ENCODE results near the gene NKD1.

The NKD1 gene

DNA sequence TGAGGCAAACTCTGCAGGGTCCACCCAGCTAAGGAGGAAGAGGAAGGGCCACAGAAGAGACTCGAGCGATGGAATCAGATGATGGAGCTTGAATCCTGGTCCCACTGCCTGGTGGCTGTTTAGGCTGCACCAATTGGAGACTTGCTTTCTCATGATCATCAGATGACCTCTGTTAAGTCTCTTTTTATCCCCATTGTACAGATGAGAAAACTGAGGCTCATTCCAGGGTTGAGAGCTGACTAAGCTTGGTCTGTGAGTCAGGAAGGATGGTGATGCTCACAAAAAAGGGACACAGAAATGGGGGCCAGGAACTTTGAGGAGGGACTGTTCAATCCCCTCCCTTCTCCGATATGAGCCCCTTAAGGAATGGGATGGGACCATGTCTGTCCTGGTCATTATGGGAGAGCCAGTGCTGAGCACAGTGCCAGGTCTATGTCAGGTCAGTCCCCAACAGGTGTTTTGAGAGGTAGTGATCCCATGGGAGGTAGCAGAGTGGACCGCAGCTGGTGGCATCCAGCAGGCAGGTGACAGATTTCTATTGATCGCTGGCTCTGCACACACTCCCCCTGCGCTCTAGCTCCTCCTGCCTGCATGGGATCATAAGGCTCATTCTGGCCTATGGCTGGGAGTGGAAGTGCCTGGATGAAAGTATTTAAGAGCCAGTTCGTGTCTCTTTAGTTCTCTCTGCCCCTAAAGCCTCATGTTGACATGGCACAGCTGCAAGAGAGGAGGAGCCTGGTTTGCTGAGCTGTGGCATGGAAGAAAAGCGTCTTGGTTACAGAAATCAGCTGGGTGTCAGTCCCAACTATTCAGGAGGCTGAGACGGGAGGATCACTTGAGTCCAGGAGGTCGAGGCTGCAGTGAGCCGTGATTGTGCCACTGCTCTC, 105.7 kb downstream of the NKD1 start:
- H3K4me1 ChIP-seq (ENCODE audit: insufficient read depth, low read length): no peaks in the 10 kb centered on the region
- peaks cover 4% of the 10 kb centered on the region for H3K9me3 ChIP-seq (ENCODE audit: low read length)
- no peak overlapping the region for H3K4me3 ChIP-seq (ENCODE audit: low read length)
- H3K27me3 ChIP-seq (ENCODE audit: insufficient read depth, low read length): no peaks in the 10 kb centered on the region
- H3K36me3 ChIP-seq (ENCODE audit: insufficient read depth, low read length): no peaks in the 10 kb centered on the region
- H2AFZ ChIP-seq (ENCODE audit: low read depth, low read length): no peak overlapping the region

DNA sequence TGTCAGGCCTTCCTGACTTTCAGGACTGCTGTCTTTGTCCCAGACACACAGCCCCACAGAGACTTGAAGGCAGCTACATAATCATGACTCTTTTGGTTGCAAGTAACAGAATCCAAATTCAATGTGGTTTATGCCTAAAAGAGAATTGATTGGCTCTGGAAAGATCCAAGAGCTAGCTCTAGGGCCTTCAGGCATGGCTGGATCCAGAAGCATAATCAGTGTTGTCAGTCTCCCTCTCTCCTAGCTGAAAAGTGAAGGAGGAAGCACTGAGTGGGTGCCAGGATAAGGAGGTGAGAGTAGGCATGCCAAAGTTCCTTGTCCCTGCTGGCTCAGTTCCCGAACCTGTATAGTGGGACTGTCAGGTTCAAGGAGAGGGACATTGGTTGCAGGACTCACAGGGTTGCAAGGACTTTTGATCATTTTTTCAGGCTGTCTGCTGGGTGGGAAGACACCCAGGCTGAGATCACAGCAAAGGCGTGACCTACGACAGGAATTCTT, 107.4 kb downstream of the NKD1 start:
- Histone ChIP-seq H3K4me3 (ENCODE audit: low read length) (no peak overlapping the region), H3K9me3 (ENCODE audit: low read length) (peaks cover 4% of the 10 kb centered on the region), H3K4me1 (ENCODE audit: insufficient read depth, low read length) (no peaks in the 10 kb centered on the region), H3K27me3 (ENCODE audit: insufficient read depth, low read length) (no peaks in the 10 kb centered on the region), H3K36me3 (ENCODE audit: insufficient read depth, low read length) (no peaks in the 10 kb centered on the region), H2AFZ (ENCODE audit: low read depth, low read length) (no peak overlapping the region)

DNA sequence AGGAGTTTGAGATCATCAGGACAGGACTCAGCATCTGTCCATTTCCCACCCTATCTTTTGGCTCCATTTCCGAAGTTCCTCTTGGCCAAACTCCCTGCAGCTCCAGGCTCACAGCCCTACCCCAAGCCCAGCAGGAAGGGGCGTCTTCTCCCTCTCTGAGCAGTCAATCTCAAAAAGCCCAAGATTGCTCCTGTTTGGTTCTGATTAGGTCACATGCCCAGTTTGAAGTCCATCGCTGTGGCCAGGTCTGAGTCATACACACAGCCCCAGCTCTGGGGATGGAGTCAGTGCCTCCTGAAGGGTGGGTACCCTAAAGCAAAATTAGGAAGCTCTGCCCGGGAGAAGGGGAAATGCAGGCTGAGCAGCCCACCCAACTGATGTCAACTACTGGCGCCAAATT, 109.0 kb downstream of the NKD1 start:
- H3K4me3 ChIP-seq (ENCODE audit: low read length): no peak overlapping the region
- H3K27me3 ChIP-seq (ENCODE audit: insufficient read depth, low read length): no peaks in the 10 kb centered on the region
- no peaks in the 10 kb centered on the region for H3K4me1 ChIP-seq (ENCODE audit: insufficient read depth, low read length)
- H3K9me3 ChIP-seq (ENCODE audit: low read length): no peaks in the 10 kb centered on the region
- H3K36me3 ChIP-seq (ENCODE audit: insufficient read depth, low read length): no peaks in the 10 kb centered on the region
- no peak overlapping the region for H2AFZ ChIP-seq (ENCODE audit: low read depth, low read length)

DNA sequence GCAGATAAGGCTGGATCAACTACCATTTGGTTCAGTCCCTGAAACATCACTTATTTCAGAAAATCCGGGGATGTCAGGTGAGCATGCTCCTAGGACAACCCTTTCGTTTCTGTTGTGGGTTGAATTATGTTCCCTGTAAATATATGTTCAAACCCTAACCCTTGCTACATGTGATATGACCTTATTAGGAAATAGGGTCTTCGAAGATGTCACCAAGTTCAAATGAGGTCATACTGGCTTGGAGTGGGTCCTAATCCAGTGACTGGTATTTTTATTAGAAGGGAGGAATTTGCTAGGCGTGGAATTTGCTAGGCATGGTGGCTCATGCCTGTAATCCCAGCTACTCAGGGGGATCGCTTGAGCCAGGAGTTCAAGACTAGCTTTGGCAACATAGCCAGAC, 111.6 kb downstream of the NKD1 start:
- Histone ChIP-seq H3K9me3 (ENCODE audit: low read length) (no peaks in the 10 kb centered on the region), H3K27me3 (ENCODE audit: insufficient read depth, low read length) (no peaks in the 10 kb centered on the region), H3K4me3 (ENCODE audit: low read length) (no peak overlapping the region)

DNA sequence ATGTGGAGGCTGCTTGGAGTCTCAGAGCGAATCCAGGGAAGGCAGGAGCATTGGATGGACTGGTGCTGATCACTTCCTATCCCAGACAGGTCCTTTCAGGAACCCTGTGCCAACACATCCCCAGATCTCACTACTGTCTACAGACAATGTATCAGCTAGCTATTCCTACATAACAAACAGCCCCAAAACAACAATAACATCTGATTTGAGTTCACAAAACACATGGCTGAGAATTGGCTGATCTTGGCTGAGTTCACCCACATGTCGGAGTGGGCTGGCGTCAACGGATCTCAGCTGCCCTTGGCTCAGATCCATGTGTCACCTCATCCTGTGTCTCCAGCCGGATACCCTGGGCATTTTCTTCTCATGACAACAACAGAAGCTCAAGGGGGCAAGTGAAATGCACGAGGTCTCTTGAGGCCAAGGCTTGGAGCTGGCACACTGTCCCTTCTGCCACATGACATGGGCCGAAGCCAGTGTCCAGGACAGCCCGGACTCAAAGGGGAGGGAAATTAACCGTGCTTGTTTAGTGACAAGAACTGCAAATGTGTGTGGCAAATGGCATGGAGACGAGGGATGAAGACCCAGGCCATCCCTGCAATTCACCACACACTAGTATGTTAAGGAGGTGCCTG, 114.2 kb downstream of the NKD1 start:
- no peaks in the 10 kb centered on the region for H3K4me1 ChIP-seq (ENCODE audit: insufficient read depth, low read length)

More for the DNA sequence above, 111.6 kb downstream of the NKD1 start:
- H3K36me3 ChIP-seq (ENCODE audit: insufficient read depth, low read length): no peaks in the 10 kb centered on the region
- H3K4me1 ChIP-seq (ENCODE audit: insufficient read depth, low read length): no peaks in the 10 kb centered on the region
- no peak overlapping the region for H2AFZ ChIP-seq (ENCODE audit: low read depth, low read length)

DNA sequence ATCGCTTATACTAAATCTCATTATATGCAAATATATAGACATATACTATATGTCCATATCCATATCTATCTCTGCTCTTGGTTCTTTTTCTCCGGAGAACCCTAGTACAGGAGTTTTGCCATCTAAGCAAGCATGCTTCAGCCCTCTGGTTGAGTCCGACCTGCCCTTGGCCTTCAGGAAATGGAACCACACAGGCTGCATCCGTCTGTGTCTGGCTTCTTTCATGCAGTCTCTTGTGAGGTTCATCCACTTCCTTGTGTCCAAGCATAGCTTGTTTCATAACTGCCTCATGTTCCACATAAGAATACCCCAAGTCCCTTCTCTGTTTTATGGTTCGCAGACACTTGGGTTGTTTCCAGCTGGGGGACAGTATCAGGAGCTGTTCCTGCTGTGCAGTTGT, 116.1 kb downstream of the NKD1 start:
- peaks cover 2% of the 10 kb centered on the region for H3K4me1 ChIP-seq (ENCODE audit: insufficient read depth, low read length)
- H3K36me3 ChIP-seq (ENCODE audit: insufficient read depth, low read length): no peaks in the 10 kb centered on the region
- no peaks in the 10 kb centered on the region for H3K27me3 ChIP-seq (ENCODE audit: insufficient read depth, low read length)
- H3K4me3 ChIP-seq (ENCODE audit: low read length): no peak overlapping the region
- H2AFZ ChIP-seq (ENCODE audit: low read depth, low read length): no peak overlapping the region
- no peaks in the 10 kb centered on the region for H3K9me3 ChIP-seq (ENCODE audit: low read length)

More for the DNA sequence above, 114.2 kb downstream of the NKD1 start:
- H2AFZ ChIP-seq (ENCODE audit: low read depth, low read length): no peak overlapping the region
- no peaks in the 10 kb centered on the region for H3K9me3 ChIP-seq (ENCODE audit: low read length)
- no peaks in the 10 kb centered on the region for H3K36me3 ChIP-seq (ENCODE audit: insufficient read depth, low read length)
- no peaks in the 10 kb centered on the region for H3K27me3 ChIP-seq (ENCODE audit: insufficient read depth, low read length)
- no peak overlapping the region for H3K4me3 ChIP-seq (ENCODE audit: low read length)

DNA sequence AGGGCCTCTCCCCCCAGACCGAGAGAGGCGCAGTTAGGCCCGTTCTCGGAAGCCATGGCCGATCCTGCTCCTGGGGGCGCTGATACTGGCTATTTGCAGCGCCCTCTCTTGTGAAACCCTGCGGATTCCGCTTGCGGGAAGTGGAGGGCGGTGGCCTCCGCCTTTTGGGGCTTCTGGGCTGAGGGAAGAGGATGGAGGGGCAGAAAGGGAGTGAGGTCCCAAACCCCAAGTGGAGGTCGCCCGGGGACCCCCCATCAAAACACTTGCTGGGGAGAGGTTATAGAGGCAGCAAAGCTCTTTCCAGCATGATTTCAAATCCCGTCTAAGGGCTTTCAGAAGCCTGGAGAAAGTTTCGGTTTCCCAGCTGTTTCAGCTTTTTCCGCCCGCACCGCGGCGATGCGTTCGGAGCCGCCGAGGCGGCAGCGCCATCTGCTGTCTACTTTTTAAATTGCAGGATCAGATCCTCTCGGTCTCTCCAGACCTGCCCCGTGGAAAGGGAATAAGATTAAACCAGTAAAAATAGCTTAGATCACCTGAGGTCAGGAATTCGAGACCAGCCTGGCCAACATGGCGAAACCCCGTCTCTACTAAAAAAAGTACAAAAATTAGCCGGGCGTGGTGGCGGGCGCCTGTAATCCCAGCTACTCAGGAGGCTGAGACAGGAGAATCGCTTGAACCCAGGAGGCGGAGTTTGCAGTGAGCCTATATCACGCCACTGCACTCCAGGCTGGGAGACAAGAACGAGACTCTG, 117.1 kb downstream of the NKD1 start:
- Histone ChIP-seq H3K9me3 (ENCODE audit: low read length) (no peaks in the 10 kb centered on the region), H3K4me1 (ENCODE audit: insufficient read depth, low read length) (peaks cover 2% of the 10 kb centered on the region), H3K4me3 (ENCODE audit: low read length) (no peak overlapping the region), H3K36me3 (ENCODE audit: insufficient read depth, low read length) (no peaks in the 10 kb centered on the region), H3K27me3 (ENCODE audit: insufficient read depth, low read length) (no peaks in the 10 kb centered on the region), H2AFZ (ENCODE audit: low read depth, low read length) (peak overlapping the region; percentile 55)

DNA sequence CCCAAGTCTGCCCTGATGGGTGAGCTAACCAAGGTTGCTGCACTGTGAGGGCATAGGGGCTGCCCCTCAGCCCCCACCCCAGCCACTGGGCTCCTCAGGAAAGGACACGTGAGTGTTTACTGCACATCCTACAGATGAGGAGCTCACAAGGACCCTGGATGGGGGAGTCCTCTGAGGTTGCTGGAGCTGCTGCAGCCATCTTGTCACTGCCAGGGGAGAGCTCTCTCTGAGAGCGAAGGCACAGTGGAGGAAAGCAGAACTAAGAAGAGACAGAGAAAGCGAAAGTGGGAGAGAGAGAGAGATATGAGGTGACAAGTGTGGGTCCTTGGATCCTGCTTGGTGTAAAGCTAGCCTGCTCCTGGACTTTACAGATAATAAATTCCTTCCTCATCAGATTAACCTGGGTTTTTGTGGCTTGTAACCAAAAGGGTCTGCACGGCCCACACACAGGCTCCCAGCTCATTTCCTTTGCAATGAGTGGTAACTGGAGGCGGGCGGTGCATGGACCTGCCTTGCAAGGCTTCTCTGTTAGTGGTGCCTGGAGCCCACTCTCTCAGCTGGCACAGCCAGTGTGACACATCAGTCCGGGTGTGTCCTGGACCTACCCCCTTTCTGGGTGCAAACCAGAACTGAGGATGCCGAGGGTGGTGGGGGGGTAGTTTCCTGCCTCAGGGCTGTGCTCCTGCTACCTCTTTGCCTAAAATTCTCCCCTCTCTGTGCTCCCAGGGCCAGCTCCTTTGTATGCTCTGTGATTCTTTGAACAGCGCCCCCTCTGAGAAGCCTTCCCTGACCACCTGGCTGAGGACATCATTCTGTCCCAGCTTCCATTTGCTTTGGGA, 118.7 kb downstream of the NKD1 start:
- no peak overlapping the region for H3K4me3 ChIP-seq (ENCODE audit: low read length)
- H3K36me3 ChIP-seq (ENCODE audit: insufficient read depth, low read length): no peaks in the 10 kb centered on the region
- no peak overlapping the region for H2AFZ ChIP-seq (ENCODE audit: low read depth, low read length)
- no peaks in the 10 kb centered on the region for H3K27me3 ChIP-seq (ENCODE audit: insufficient read depth, low read length)
- peaks cover 5% of the 10 kb centered on the region for H3K9me3 ChIP-seq (ENCODE audit: low read length)
- peaks cover 2% of the 10 kb centered on the region for H3K4me1 ChIP-seq (ENCODE audit: insufficient read depth, low read length)

DNA sequence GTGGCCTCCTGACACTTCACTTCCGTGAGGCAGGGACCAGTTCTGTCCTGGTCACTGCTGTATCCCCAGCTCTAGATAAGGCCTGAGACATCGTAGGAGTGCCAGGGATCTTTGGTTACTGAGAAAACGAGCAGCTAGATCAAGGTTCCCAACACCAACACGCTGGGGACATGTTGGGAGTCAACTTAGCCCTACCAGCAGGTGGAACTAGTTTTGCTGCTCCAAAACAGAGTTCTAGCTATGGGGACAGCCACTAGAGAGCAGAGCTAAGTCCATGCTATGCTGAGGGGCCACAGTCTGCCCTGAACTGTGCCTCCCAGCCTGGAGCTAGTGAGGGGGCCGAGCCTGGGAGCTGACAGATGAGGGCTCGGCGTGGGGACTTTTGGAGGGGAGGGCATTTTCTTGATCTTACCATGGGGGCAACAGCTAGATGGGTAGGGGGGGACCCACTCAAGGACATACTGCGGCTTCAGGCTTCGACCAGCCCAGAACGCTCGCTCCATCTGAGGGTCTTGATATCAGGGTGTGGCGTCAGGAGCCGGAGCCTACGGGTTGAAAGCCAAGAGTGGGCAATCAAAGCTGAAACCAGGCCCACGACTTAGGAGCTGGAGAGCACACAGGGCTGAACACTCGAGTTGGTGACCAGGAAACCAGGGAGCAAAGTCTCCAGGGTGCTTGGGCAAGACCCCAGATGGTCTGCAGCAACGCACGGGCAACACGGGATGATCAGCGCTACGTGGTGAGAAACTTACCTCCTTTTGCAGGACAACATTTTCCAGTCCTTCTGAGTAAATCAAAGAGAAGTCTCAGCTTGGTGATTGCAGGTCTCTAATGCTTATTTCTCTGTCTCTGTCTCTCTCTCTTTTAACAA, 119.5 kb downstream of the NKD1 start:
- H3K4me3 ChIP-seq (ENCODE audit: low read length): no peak overlapping the region
- no peaks in the 10 kb centered on the region for H3K27me3 ChIP-seq (ENCODE audit: insufficient read depth, low read length)
- H3K4me1 ChIP-seq (ENCODE audit: insufficient read depth, low read length): peaks cover 2% of the 10 kb centered on the region
- H3K9me3 ChIP-seq (ENCODE audit: low read length): peaks cover 11% of the 10 kb centered on the region
- H3K36me3 ChIP-seq (ENCODE audit: insufficient read depth, low read length): no peaks in the 10 kb centered on the region
- H2AFZ ChIP-seq (ENCODE audit: low read depth, low read length): no peak overlapping the region

DNA sequence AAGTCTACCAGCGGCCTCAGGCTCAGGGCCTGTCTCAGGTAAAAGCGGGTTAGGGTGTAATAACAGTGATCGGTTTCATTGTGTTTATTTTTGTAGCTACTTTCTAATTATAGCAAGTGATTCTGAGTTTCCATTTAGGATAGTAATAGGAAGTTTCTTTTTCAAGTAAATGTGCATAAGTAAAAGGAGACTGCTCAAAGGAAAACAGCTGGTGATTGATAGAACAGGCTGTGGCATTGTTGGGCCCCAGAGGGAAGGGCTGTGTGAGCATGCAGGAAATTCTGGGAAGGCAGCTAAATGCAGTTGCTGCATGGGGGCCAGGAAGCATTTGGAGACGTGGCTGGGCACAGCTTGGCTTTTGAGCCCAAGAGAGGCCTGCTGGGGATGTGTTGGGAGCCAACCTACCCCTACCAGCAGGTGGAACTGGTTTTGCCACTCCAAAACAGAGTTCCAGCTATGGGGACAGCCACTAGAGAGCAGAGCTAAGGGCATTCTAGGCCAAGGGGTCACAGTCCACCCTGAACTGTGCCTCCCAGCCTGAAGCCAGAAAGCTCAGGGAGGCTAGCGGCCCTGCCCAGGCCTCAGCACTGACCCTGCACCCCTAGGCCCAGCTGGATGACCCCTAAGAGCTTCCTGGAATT, 120.3 kb downstream of the NKD1 start:
- Histone ChIP-seq H3K27me3 (ENCODE audit: insufficient read depth, low read length) (no peaks in the 10 kb centered on the region), H2AFZ (ENCODE audit: low read depth, low read length) (no peak overlapping the region), H3K9me3 (ENCODE audit: low read length) (peaks cover 12% of the 10 kb centered on the region), H3K36me3 (ENCODE audit: insufficient read depth, low read length) (no peaks in the 10 kb centered on the region), H3K4me1 (ENCODE audit: insufficient read depth, low read length) (peaks cover 2% of the 10 kb centered on the region), H3K4me3 (ENCODE audit: low read length) (no peak overlapping the region)

DNA sequence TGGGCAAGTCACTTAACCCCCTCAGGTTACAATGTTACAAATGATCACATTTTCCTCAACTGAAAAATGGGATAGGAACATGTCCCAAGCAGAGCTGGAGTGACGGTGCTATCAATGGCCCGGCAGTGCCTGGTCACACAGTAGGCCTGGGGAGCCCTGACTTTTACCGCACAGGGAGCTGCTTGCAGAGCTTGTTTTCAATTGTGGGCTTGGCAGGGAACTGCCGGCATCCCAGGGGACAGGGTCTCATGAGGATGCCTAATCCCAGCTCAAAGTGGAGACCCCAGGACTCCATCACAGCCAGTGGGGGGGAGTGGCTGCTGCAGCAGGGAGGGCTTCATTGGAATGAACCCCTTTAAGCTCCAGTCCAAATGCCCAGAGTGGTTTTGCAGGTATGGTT, 121.5 kb downstream of the NKD1 start:
- Histone ChIP-seq H3K4me3 (ENCODE audit: low read length) (no peak overlapping the region), H3K4me1 (ENCODE audit: insufficient read depth, low read length) (peaks cover 2% of the 10 kb centered on the region), H2AFZ (ENCODE audit: low read depth, low read length) (no peak overlapping the region), H3K27me3 (ENCODE audit: insufficient read depth, low read length) (no peaks in the 10 kb centered on the region), H3K36me3 (ENCODE audit: insufficient read depth, low read length) (no peaks in the 10 kb centered on the region), H3K9me3 (ENCODE audit: low read length) (peaks cover 16% of the 10 kb centered on the region)

Measured in neuron (in vitro differentiated cells).